NOMO-1 treated with DMSO at 0.1 percent for 48 hours (cell line): Measurements from ENCODE around the gene KLK8.

Experiments used
- DNase-seq: peaks from one replicate; lab custom pipeline; 2025; ENCODE audit not compliant: unreplicated experiment; lab: John Stamatoyannopoulos, UW

Gene KLK8

GRCh38 chr19:51001515-51001914 lies at the start of gene KLK8:
TSS of gene KLK8 (minus strand) at chr19:51001604. CDS start at chr19:51001167, 437 bp downstream.
- no peak for DNase-seq

- no peak for DNase-seq
Observed at GRCh38 chr19:51047031-51047335, 45.6 kb upstream of the KLK8 start.

- DNase-seq = no peak
Observed at GRCh38 chr19:51044327-51044726, 42.9 kb upstream of the KLK8 start.

- DNase-seq = no peak
Observed at GRCh38 chr19:51043497-51043896, 42.1 kb upstream of the KLK8 start.

- DNase-seq = no peak
Observed at GRCh38 chr19:51040151-51040550, 38.7 kb upstream of the KLK8 start.

GRCh38 chr19:51036519-51036918 lies 35.1 kb upstream of the KLK8 start:
- no peak for DNase-seq

GRCh38 chr19:51034704-51035103 lies 33.3 kb upstream of the KLK8 start, which contains the start of gene KLK12:
TSS of gene KLK12 (minus strand) at chr19:51035002. CDS start at chr19:51034621, 381 bp downstream.
- DNase-seq = no peak

GRCh38 chr19:51031880-51032225 lies 30.4 kb upstream of the KLK8 start:
- DNase-seq = no peak

GRCh38 chr19:51031220-51031879 lies 29.9 kb upstream of the KLK8 start:
- DNase-seq = no peak

- no peak for DNase-seq
Observed at GRCh38 chr19:51030631-51031030, 29.2 kb upstream of the KLK8 start.

GRCh38 chr19:51029718-51030117 lies 28.3 kb upstream of the KLK8 start:
- no peak for DNase-seq

- peak; percentile 55 for DNase-seq
Observed at GRCh38 chr19:51027873-51028272, 26.5 kb upstream of the KLK8 start.

GRCh38 chr19:51027126-51027806 lies 25.9 kb upstream of the KLK8 start:
- DNase-seq = no peak

- DNase-seq = no peak
Observed at GRCh38 chr19:51026554-51026831, 25.1 kb upstream of the KLK8 start, which contains the start of gene KLK11. TSS of gene KLK11 (minus strand) at chr19:51026616. CDS start at chr19:51025631, 985 bp downstream.

- no peak for DNase-seq
Observed at GRCh38 chr19:51025809-51026553, 24.6 kb upstream of the KLK8 start.

- DNase-seq = no peak
Observed at GRCh38 chr19:51025401-51025800, 24.0 kb upstream of the KLK8 start.

GRCh38 chr19:51024924-51025323 lies 23.5 kb upstream of the KLK8 start:
- DNase-seq = no peak

- DNase-seq = no peak
Observed at GRCh38 chr19:51023946-51024345, 22.5 kb upstream of the KLK8 start.

- DNase-seq = no peak
Observed at GRCh38 chr19:51022526-51022925, 21.1 kb upstream of the KLK8 start.

- peak; percentile 72 for DNase-seq
Observed at GRCh38 chr19:51020988-51021651, 19.7 kb upstream of the KLK8 start.

- DNase-seq = no peak
Observed at GRCh38 chr19:51019544-51019925, 18.1 kb upstream of the KLK8 start, which contains the start of gene KLK10. TSS of gene KLK10 (minus strand) at chr19:51019709. CDS start at chr19:51019130, 579 bp downstream.
